GM12878 (cell line): ENCODE results near the gene GRPEL2. TPM values are rescaled to one million over a fixed set of nuclear protein-coding genes. Genes with fewer than 3 reads are reported as not detected.

ENCODE experiments used
- ATAC-seq: fragments of 200-7000 bp; cut with Tn5 transposase; 3 replicates; pipeline ENCODE4 v1.9.1; 2020; ENCODE audit warnings: mild to moderate bottlenecking, moderate library complexity
- BruUV-seq: library from RNA; stranded (reverse); fragments of 400-500 nt; replicated peaks from 2 replicates; lab custom pipeline; 2021; lab: Mats Ljungman, UMichigan
- CTCF ChIA-PET: fragments of 300-600 bp; sonication (Branson Sonifier 250); formaldehyde crosslinking; extraction: SDS; loops from one replicate; lab custom pipeline; 2021; ENCODE audit warnings: inconsistent platforms; lab: Yijun Ruan, JAX
- POLR2A ChIA-PET: fragments of 350-600 bp; formaldehyde crosslinking; extraction: SDS; loops from one replicate; lab custom pipeline; 2021; ENCODE audit warnings: inconsistent platforms; lab: Charles Lee
- RAD21 ChIA-PET: fragments of 300-600 bp; sonication (Branson Sonifier 250); formaldehyde crosslinking; loops from one replicate; lab custom pipeline; 2023; ENCODE audit warnings: antibody characterized with exemption; ENCODE audit not compliant: unreplicated experiment; lab: Charles Lee
- SMC1A ChIA-PET: fragments of 300-600 bp; sonication (Branson Sonifier 250); formaldehyde crosslinking; loops from one replicate; lab custom pipeline; 2023; ENCODE audit not compliant: unreplicated experiment, uncharacterized antibody; lab: Charles Lee
- DNase-seq: peaks from one replicate; pipeline ENCODE4 v3.0.0-alpha.2; 2011; ENCODE audit warnings: low read depth, low spot score
- FAIRE-seq: peaks from 3 replicates; lab custom pipeline; 2011; peaks lifted over from hg19 to GRCh38; lab: Jason Lieb, UNC
- H2AFZ ChIP-seq: 2 replicates; pipeline ENCODE4 v1.6.0; 2011; ENCODE audit warnings: low read depth, low read length, control low read depth; ENCODE audit not compliant: control insufficient read depth
- H3K27ac ChIP-seq: 2 replicates; pipeline ENCODE4 v1.5.1; 2011; ENCODE audit warnings: control low read depth; ENCODE audit not compliant: control insufficient read depth, insufficient read depth
- H3K27me3 ChIP-seq, 2 experiments: replicated peaks in 1 of 2; 2 replicates each; pipeline versions ENCODE4 v1.6.0 to v1.6.1; 2011; ENCODE audit warnings: low read length in 1 of 2; ENCODE audit not compliant: control insufficient read depth in 2 of 2, insufficient read depth in 2 of 2
- H3K36me3 ChIP-seq, 2 experiments: 2 replicates each; pipeline ENCODE4 v1.5.1; 2011; ENCODE audit warnings: low read length in 1 of 2; ENCODE audit not compliant: control insufficient read depth in 2 of 2, insufficient read depth in 2 of 2
- H3K4me1 ChIP-seq: 2 replicates; pipeline ENCODE4 v1.6.1; 2011; ENCODE audit warnings: mild to moderate bottlenecking, low read length, moderate library complexity, mixed read lengths; ENCODE audit not compliant: control insufficient read depth, insufficient read depth
- H3K4me2 ChIP-seq: 2 replicates; pipeline ENCODE4 v1.6.0; 2011; ENCODE audit warnings: control low read depth; ENCODE audit not compliant: control insufficient read depth, insufficient read depth
- H3K4me3 ChIP-seq: fragments of 200-600 bp; sonication (generic); 2 replicates; pipeline ENCODE4 v1.5.1; 2016
- H3K79me2 ChIP-seq: 2 replicates; pipeline ENCODE4 v1.6.0; 2011; ENCODE audit warnings: low read length; ENCODE audit not compliant: control insufficient read depth, insufficient read depth
- H3K9ac ChIP-seq: 2 replicates; pipeline ENCODE4 v1.8.0; 2011; ENCODE audit warnings: low read length, control low read depth, mixed read lengths; ENCODE audit not compliant: control insufficient read depth, insufficient read depth
- H3K9me3 ChIP-seq: replicated peaks from 3 replicates; pipeline ENCODE4 v1.5.1; 2011; ENCODE audit warnings: mild to moderate bottlenecking, low read length; ENCODE audit not compliant: control insufficient read depth, insufficient read depth
- H4K20me1 ChIP-seq: 2 replicates; pipeline ENCODE4 v1.6.0; 2011; ENCODE audit not compliant: control insufficient read depth, insufficient read depth
- CUX1 ChIP-seq: IDR thresholded peaks from 2 replicates; pipeline ENCODE4 v1.6.1; 2012; ENCODE audit warnings: improper control_type of control experiment, low read depth, low read length; ENCODE audit not compliant: insufficient replicate concordance
- SKIL ChIP-seq: fragments of 450-650 bp; IDR thresholded peaks from 2 replicates; pipeline ENCODE4 v1.6.1; 2017; ENCODE audit warnings: mild to moderate bottlenecking, low read depth, inconsistent platforms; ENCODE audit not compliant: poor library complexity, severe bottlenecking
- ZNF592 ChIP-seq: fragments of 450-650 bp; IDR thresholded peaks from 2 replicates; pipeline ENCODE4 v1.6.1; 2017; ENCODE audit warnings: mild to moderate bottlenecking, moderate library complexity
- WGBS: methylation state at CpG from one replicate; pipeline ENCODE4 v1.1.6; 2016; ENCODE audit warnings: low lambda C conversion rate; ENCODE audit not compliant: insufficient replicate concordance, insufficient coverage; ENCODE audit errors: missing lambda C conversion rate; 5-methylcytosine and 5-hydroxymethylcytosine counted together
- in situ Hi-C: fragments of 300-500 bp; cut with MboI; formaldehyde crosslinking; loops from 9 replicates; pipeline ENCODE4 v1.14.3; 2018; ENCODE audit warnings: mixed read lengths
- intact Hi-C: fragments of 100-400 bp; cut with micrococcal nuclease; formaldehyde crosslinking; loops from one replicate; pipeline ENCODE4 v1.14.2; 2022; ENCODE audit not compliant: unreplicated experiment
- polyA plus RNA-seq, 11 experiments: library from polyadenylated mRNA; depleted of rRNA in 4 of 11; unstranded in 6 of 11; stranded (reverse) in 5 of 11; fragments of >200 nt; fragmentation: Nextera tagmentation in 4 of 11; fragmentation: Illumina TruSeq in 1 of 11; extraction: Ambion mirVana in 4 of 11; extraction: Trizol in 1 of 11; gene quantifications; 1 replicate in 1 of 11; 2 replicates in 10 of 11; pipeline versions ENCODE4 v1.2.1 to v1.2.3, GENCODE V29; 2011 to 2016; ENCODE audit warnings: inconsistent platforms in 2 of 11, missing spikeins in 2 of 11, low read depth in 1 of 11
- total RNA-seq, 4 experiments: library from RNA; depleted of rRNA in 3 of 4; stranded (reverse); fragments of >200 nt in 3 of 4; fragmentation: Illumina TruSeq in 1 of 4; extraction: Trizol in 1 of 4; gene quantifications; 2 replicates each; pipeline versions ENCODE4 v1.2.1 to v1.2.3, GENCODE V29; 2013 to 2021

Gene GRPEL2
- total and polyA plus RNA-seq, 10 of the 15 experiments (the other 5 are each of a cell fraction or from before 2014, with no cell fraction given), result 4.4 to 20.2 (median 14.1) TPM

- Histone ChIP-seq H3K4me1 (no peaks in the 10 kb centered on the region), H3K27ac (no peak overlapping the region), H3K36me3 (no peaks in the 10 kb centered on the region), H4K20me1 (no peaks in the 10 kb centered on the region), H3K9ac (no peak overlapping the region), H2AFZ (no peak overlapping the region), H3K9me3 (no peaks in the 10 kb centered on the region), H3K27me3 (peaks cover 0 to under 1% of the 10 kb centered on the region in 2 experiments; a peak in 2 of 4 replicates), H3K4me3 (no peak overlapping the region), H3K4me2 (no peak overlapping the region), H3K79me2 (no peaks in the 10 kb centered on the region)
- CTCF ChIA-PET, result interaction anchor here (0.6 to 12.8 kb wide), 10 partner anchors 10 to 647 kb away, joined by 3 to 137 read pairs (median 26); no protein-coding TSS in a partner anchor
- RAD21 ChIA-PET, result interaction anchor here (1.1 to 4.9 kb wide), 2 partner anchors 49 to 51 kb away, joined by 4 to 22 read pairs; no protein-coding TSS in a partner anchor
- in situ Hi-C loops, result no loop called here
- TF ChIP-seq CUX1 (no peak), SKIL (no peak), ZNF592 (no peak)
- DNase-seq (no peak), ATAC-seq (no peak), FAIRE-seq (no peak)
- no TSS peak for BruUV-seq
- POLR2A ChIA-PET, result interaction anchor here (1.0 kb wide), 1 partner anchor 38 kb away, joined by 3 read pairs; no protein-coding TSS in a partner anchor
- SMC1A ChIA-PET, result interaction anchor here (1.3 to 6.5 kb wide), 2 partner anchors 49 to 59 kb away, joined by 3 to 52 read pairs; no protein-coding TSS in a partner anchor
- WGBS, result 15% methylated on average over 9 of the region's 9 CpGs
- intact Hi-C loops, result loop anchor here (5.0 kb wide), 1 partner anchor 234 kb away; no protein-coding TSS in a partner anchor
Measured at GRCh38 chr5:149383399-149383798, 38.1 kb downstream of the GRPEL2 start.
